Stomach (tissue), 4 donors: ENCODE results near the gene TTC17.

Experiments
- EP300 ChIP-seq: sonication (generic); formaldehyde crosslinking; IDR thresholded peaks from one replicate; pipeline ENCODE4 v1.6.1; 2017; ENCODE audit warnings: antibody characterized with exemption
- POLR2A ChIP-seq, 4 donors: fragments of 450-650 bp; IDR thresholded peaks; one replicate each; pipeline ENCODE4 v1.6.1; 2016; ENCODE audit warnings: antibody characterized with exemption in 4 of 4, control low read depth in 2 of 4, mild to moderate bottlenecking in 1 of 4, moderate library complexity in 1 of 4
- POLR2AphosphoS5 ChIP-seq, 3 donors: sonication (generic); formaldehyde crosslinking; IDR thresholded peaks; one replicate each; pipeline ENCODE4 v1.6.1; 2016; ENCODE audit warnings: antibody characterized with exemption in 3 of 3
- TF ChIP-seq, protein P1 (sequence below), 7 experiments: fragments of 450-650 bp in 4 of 7; fragments of 200-600 bp in 3 of 7; sonication (generic) in 3 of 7; IDR thresholded peaks; one replicate each; pipeline ENCODE4 v1.5.1; 2016 to 2019; ENCODE audit warnings: antibody characterized with exemption in 7 of 7, control low read depth in 2 of 7, mild to moderate bottlenecking in 1 of 7

DNA sequence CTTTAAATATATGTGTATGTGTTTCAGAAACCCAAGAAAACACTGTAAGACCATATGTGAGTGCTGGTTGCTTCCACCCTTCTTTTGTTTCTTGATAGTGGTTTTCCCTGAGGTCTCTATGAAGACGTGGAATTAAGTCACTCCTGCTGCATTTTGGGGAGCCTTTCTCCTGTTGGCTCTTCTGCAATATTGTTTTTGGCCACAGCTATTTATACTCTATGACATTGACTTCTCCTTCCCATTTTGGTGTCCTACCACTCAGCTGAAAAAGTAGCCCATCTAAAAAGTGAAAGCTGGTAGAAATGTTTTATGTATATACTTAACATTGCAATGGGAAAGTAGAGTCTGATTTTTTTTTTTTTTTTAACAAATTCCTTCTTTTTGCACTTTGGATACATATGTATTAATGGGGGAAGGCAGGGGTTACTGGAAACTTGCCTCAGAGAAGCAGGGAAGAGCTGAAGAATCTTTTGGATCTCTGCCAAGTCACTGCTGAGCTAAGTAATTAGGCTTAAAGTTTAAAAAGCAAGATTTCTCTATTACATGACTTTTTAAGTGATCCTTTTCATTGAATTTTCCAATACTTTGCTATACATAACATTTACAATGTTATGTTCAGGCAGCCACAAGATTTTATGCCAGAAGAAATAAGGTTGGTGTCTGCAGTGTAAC lies 1.8 kb downstream of the TTC17 start:
- TF ChIP-seq, protein P1, sequence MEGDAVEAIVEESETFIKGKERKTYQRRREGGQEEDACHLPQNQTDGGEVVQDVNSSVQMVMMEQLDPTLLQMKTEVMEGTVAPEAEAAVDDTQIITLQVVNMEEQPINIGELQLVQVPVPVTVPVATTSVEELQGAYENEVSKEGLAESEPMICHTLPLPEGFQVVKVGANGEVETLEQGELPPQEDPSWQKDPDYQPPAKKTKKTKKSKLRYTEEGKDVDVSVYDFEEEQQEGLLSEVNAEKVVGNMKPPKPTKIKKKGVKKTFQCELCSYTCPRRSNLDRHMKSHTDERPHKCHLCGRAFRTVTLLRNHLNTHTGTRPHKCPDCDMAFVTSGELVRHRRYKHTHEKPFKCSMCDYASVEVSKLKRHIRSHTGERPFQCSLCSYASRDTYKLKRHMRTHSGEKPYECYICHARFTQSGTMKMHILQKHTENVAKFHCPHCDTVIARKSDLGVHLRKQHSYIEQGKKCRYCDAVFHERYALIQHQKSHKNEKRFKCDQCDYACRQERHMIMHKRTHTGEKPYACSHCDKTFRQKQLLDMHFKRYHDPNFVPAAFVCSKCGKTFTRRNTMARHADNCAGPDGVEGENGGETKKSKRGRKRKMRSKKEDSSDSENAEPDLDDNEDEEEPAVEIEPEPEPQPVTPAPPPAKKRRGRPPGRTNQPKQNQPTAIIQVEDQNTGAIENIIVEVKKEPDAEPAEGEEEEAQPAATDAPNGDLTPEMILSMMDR (IDR thresholded peaks at IDR 0.05): no peak
- TF ChIP-seq EP300 (no peak), POLR2A (IDR thresholded peaks at IDR 0.05) (no peak), POLR2AphosphoS5 (IDR thresholded peaks at IDR 0.05) (no peak)
